GM04503 (cell line): ENCODE results near the gene DIP2C.
"Not testable (repeated sequence)": the region's sequence is repeated elsewhere in the genome, so short reads cannot be mapped to it uniquely, and the experiment has no call there.

Experiments used
- DNase-seq: peaks from one replicate; pipeline ENCODE4 v3.0.0-alpha.2; 2012; ENCODE audit warnings: low read depth

The DIP2C gene

GRCh38 chr10:639751-640672 is 49.5 kb downstream of the DIP2C start:
- no peak for DNase-seq

GRCh38 chr10:639001-639750 is 50.3 kb downstream of the DIP2C start:
- DNase-seq = no peak

DNA sequence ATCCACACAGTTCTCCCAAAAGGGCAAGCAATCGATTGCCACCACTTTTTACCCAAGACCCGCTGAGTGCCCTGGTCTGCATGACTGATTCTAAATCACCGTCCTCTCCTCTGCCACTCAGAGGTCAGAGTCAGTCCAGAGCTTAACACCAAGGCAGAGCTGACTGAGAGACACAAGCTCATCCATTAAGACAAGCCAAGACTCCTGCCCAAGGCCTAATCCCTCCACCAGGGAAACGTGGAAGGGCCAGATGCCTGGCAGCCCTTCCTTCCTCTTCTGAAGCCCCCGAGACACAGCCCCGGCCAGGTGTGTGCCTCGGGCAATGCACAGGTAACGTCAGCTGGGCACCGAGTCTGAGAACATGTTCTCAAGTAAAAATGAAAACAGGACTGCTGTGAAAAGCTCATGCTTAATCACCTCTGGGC is 51.7 kb downstream of the DIP2C start:
- no peak for DNase-seq

DNA sequence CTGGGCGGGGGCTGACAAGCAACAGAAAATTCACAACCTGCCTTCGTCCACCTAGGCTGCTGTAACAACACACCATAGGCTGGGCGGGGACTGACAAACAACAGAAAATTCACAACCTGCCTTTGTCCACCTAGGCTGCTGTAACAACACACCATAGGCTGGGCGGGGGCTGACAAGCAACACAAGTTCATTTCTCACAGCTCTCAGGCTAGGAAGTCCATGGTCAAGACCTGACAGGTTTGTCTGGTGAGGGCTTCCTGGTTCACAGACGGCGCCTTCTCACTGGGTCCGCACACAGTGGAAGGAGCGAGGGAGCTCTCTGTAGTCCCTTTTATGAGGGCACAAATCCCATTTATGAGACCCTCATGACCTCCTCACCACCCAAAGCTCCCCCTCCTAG is 52.2 kb downstream of the DIP2C start:
- no peak for DNase-seq

GRCh38 chr10:636769-637168 is 52.7 kb downstream of the DIP2C start:
- DNase-seq = no peak

DNA sequence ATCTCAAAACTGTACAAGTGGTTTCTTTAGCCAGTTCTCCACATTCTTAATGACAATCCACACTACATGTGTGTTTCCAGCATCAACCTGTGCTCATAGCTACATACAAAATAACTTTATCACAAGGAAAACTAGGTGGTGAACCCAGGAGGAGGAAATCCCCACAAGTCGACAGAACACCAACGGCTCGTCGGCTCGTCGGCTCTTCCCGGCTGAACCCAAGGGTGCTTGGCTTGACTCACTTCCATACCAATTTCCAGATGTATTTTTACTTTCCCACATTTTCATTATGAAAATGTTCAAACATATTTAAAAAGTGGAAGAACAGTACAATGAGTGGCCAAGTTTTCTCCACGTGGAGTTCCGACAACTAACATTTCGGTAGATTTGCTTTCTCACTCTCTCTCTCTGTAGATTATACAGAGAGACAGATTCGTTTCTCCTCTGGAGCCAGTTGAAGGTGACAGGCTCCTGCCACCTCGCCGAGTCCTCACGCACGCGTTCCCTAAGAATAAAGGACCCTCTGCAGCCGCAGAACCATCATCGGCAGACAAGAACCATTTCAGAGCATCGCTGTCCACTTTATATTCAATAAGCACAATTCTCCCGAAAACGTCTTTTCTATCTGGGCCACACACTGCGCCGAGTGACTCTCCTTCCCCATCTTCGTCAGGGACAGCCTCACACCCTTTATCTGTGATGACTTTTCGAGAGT is 53.3 kb downstream of the DIP2C start:
- no peak for DNase-seq

- DNase-seq = no peak
Measured at GRCh38 chr10:635088-635861, 54.2 kb downstream of the DIP2C start.

DNA sequence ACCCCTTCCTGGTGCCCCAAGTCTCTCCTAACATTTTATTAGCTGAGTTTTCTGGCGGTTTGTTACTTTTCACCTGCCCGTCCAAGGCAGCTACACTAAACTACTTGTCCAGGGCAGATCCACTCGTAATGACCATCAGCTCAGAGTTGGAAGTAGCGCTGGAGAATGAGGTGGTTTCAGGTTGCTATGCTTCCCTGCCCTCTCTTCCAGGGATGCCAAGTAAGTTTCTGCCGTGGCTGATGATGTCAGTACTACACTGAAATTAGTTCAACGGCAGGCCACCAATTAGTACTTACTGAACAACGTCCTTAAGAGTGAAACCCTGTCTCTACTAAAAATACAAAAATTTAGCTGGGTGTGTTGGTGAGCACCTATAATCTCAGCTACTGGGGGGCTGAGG is 55.2 kb downstream of the DIP2C start:
- DNase-seq = no peak

DNA sequence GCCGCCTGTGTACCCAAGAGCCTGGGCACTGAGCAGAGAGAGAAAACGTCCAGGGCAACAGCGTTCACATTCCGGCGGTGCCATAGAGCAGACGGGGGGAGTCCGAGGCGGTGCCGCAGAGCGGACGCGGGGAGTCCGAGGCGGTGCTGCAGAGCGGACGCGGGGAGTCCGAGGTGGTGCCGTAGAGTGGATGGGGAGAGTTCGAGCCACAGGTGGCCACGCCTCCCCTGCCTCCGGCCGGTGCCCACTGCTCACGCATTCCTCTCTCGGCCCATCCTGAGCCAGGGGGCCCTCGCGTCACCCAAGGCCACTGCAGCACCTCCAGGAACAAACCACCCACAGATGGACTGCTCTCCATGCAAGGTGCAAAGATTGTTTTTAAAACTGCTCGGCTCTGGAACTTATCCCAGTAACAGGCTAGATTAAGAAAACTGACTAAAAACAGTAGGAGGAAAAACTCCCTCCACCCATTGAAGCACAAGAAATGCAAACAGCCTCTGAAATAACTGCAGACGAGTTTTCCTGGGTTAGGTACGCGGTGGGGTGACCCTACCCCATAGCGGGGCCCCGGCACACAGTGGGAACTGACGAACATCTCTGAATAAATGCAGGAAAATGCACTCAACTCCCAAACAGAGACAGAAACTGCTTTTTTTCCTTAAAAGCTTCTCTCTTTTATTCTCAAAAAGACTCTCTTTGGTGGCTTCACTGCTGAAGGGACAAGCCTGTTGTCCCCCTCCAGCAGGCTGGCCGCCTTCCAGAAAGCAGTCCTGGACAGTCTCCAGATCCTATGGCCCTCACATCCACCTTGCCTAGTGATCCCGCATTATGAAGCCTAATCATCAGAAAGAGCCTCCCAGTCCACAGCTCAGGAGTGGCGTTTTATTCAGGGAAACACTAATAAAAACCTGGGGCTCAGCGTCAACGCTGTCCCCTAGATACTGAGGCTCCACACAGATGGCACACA is 55.9 kb downstream of the DIP2C start:
- DNase-seq = no peak

- not testable (repeated sequence) for DNase-seq
Measured at GRCh38 chr10:632807-633177, 56.7 kb downstream of the DIP2C start.

GRCh38 chr10:632155-632806 is 57.2 kb downstream of the DIP2C start:
- DNase-seq = not testable (repeated sequence)

DNA sequence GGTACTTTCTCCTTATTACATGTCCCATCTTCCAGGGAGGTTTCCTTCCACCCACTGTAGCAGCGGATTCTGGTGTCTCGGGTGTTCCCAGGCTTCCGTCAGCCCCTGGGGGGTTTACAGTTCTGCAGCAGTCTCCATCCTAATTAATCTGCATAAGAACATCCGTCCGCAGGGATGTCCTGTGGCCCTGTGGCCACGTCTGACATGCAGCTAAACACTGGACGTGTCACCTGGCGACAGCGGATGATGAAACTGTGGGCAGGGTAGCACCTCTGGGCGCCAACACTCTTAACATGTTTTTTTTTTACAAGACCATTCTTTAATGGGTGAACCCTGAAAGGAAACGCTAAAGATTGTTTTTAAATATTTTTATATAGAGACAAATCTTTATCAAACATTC is 58.2 kb downstream of the DIP2C start:
- DNase-seq = no peak

DNA sequence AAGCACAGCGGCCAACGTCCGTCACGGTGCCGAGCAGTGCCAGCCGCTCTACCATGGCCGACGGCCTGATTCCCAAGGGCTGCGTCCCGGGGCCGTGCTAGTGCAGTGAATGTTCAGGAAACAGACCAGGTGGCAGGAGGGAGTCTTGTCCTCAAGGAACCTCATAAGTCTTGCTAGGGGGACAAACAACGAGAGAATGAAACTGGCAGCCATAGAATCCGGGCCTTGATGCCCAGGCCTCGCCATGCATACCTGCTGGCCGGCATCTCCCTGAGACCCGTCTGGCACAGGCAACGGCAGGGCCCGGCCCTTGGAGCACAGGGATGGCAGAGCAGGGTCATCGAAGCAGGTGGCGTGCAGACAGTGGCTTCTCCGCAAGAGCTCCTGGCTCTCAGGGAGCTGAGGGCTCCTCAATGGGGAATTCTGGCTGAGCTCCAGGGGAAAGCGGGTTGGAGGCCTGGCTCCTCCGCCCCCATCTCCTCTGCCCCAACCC is 58.8 kb downstream of the DIP2C start:
- no peak for DNase-seq

DNA sequence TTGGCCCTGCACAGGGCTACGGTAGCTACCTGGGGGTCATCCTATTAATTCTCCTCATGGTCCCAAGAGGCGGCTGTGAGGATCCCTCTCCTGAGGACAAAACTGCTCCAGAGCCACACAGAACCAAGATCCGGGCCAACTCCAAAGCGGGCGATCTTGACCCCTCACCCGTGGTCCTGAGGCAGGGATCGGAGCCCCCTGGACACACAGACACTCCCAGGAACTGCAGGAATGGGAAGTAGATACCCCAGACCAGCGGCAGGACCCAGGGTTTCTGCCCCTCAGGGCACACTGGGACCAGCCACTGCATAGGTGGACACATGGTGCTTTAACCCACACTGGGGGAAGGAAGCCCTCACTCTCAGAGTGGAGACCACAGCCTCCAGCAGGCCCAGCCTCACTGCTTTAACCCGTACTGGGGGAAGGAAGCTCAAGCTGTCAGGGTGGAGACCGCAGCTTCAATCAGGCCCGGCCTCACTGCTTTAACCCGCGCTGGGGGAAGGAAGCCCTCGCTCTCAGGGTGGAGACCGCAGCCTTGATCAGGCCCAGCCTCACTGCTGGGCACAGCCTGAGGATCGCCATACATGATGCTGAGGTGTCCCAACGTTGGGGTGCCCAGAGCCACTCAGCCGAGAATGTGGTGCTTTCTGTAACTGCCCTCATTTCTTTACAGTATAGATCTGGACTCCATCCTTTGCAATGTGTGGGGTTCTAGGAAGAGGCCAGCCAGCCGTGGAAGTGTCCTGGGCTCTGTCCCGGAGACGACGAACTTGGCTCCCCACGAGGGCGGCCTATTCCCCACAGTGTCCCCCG is 60.1 kb downstream of the DIP2C start:
- no peak for DNase-seq

DNA sequence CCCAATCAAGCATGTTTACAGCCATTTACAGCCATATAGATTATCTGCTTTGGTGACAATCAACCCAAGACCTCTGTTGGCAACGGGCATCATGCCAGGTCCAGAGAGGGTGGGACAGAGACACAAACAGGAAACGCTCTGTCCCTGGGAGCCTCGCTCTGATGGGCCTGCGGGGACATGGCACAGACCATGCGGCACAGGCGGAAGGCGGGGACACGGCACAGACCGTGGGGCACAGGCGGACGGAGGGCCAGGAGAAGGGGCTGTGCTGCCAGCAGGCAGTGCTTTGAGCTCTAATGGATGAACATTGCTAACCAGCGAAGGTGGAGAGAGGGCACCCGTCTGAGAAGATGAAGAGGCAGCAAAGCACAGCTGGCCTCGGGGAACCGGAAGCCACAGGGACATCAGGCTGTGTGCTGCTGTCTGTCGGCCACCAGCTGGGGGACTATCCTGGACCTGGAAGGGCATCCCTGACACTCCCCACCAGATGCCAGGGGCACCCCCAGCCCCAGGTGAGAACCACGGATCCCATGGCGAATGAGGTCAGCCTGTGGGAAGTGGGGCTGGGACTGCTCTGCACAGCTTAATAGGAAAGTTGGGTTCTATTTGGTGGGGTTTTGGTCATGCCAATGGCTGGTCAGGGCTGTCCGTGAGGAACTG is 61.0 kb downstream of the DIP2C start:
- DNase-seq = no peak

GRCh38 chr10:627032-627992 is 62.2 kb downstream of the DIP2C start:
- DNase-seq = no peak
